ENCODE results near the gene TPRX2.
A peak's percentile ranks its signal among the peaks of the same experiment; 100 is the strongest.
"Not testable (repeated sequence)": the region's sequence is repeated elsewhere in the genome, so short reads cannot be mapped to it uniquely, and the experiment has no call there.

TPRX2 gene

GRCh38 chr19:47858646-47859285 is at the start of gene TPRX2:
TPRX2 (plus strand) TSS chr19:47859235; CDS start chr19:47859247, 12 bp downstream.
- not testable (repeated sequence) for DNase-seq

GRCh38 chr19:47813304-47813994 is 45.6 kb upstream of the TPRX2 start:
- DNase-seq, result peak; percentile 67

GRCh38 chr19:47813995-47814328 is 45.1 kb upstream of the TPRX2 start:
- DNase-seq, result no peak

- not testable (repeated sequence) for DNase-seq
These were observed 42.8 kb upstream of the TPRX2 start for GRCh38 chr19:47816270-47816669.

- not testable (repeated sequence) for DNase-seq
These were observed 40.8 kb upstream of the TPRX2 start for GRCh38 chr19:47818221-47818620.

GRCh38 chr19:47819858-47820257 is 39.2 kb upstream of the TPRX2 start:
- no peak for DNase-seq

GRCh38 chr19:47820410-47820809 is 38.6 kb upstream of the TPRX2 start:
- no peak for DNase-seq

GRCh38 chr19:47821460-47822020 is 37.5 kb upstream of the TPRX2 start, which contains the start of gene CRX:
CRX (plus strand) TSS chr19:47821937; CDS start chr19:47834444, 12,507 bp downstream.
- no peak for DNase-seq

GRCh38 chr19:47824396-47824795 is 34.6 kb upstream of the TPRX2 start:
- DNase-seq, result no peak

GRCh38 chr19:47826800-47827199 is 32.2 kb upstream of the TPRX2 start:
- no peak for DNase-seq

GRCh38 chr19:47832723-47833122 is 26.3 kb upstream of the TPRX2 start:
- no peak for DNase-seq

GRCh38 chr19:47836038-47836437 is 23.0 kb upstream of the TPRX2 start:
- DNase-seq, result no peak

GRCh38 chr19:47839411-47839810 is 19.6 kb upstream of the TPRX2 start:
- no peak for DNase-seq

- DNase-seq, result no peak
These were observed 19.1 kb upstream of the TPRX2 start for GRCh38 chr19:47839913-47840312.

- no peak for DNase-seq
These were observed 16.1 kb upstream of the TPRX2 start for GRCh38 chr19:47842941-47843340.

- no peak for DNase-seq
These were observed 10.6 kb upstream of the TPRX2 start for GRCh38 chr19:47848425-47848822.

GRCh38 chr19:47848823-47849473 is 10.1 kb upstream of the TPRX2 start:
- peak; percentile 50 for DNase-seq

GRCh38 chr19:47853003-47853402 is 6.0 kb upstream of the TPRX2 start:
- DNase-seq, result no peak

- no peak for DNase-seq
These were observed 4.6 kb upstream of the TPRX2 start for GRCh38 chr19:47854459-47854858.

GRCh38 chr19:47858231-47858630 is 804 bp upstream of the TPRX2 start:
- peak; percentile 65 for DNase-seq

GRCh38 chr19:47859838-47860237 is 803 bp downstream of the TPRX2 start:
- not testable (repeated sequence) for DNase-seq

- DNase-seq, result no peak
These were observed 1.7 kb downstream of the TPRX2 start for GRCh38 chr19:47860602-47861297.

GRCh38 chr19:47861630-47862029 is 2.6 kb downstream of the TPRX2 start:
- DNase-seq, result no peak
